Pancreas (tissue), 10 donors: ENCODE results near the gene DPM3. TPM values are rescaled to one million over a fixed set of nuclear protein-coding genes. Genes with fewer than 3 reads are reported as not detected.

ENCODE experiments used
- ATAC-seq, 4 donors: fragments of 200-7000 bp; cut with Tn5 transposase; one replicate each; pipeline versions ENCODE4 v1.8.0 to v1.9.1; 2020; ENCODE audit warnings: mild to moderate bottlenecking in 4 of 4, moderate library complexity in 4 of 4
- DNase-seq, 6 donors: peaks; one replicate each; pipeline ENCODE4 v3.0.0-alpha.2; 2020
- FAIRE-seq: peaks from 2 replicates; lab custom pipeline; 2012; peaks lifted over from hg19 to GRCh38; lab: Jason Lieb, UNC
- H3K27ac ChIP-seq, 4 donors: fragments of 200-600 bp; sonication (generic); 1 replicate in 3 of 4; 2 replicates in 1 of 4; pipeline versions ENCODE4 v1.5.0 to v1.8.0; 2020
- H3K27me3 ChIP-seq, 4 donors: fragments of 200-600 bp; one replicate each; pipeline ENCODE4 v1.8.0; 2021
- H3K36me3 ChIP-seq, 3 donors: fragments of 200-600 bp; sonication (generic) in 1 of 3; one replicate each; pipeline versions ENCODE4 v1.5.0 to v1.8.0; 2020 to 2021
- H3K4me1 ChIP-seq, 3 donors: fragments of 200-600 bp; one replicate each; pipeline ENCODE4 v1.8.0; 2021
- H3K4me3 ChIP-seq, 4 donors: fragments of 200-600 bp; sonication (generic) in 2 of 4; one replicate each; pipeline versions ENCODE4 v1.5.0 to v1.8.0; 2020 to 2021
- H3K9me3 ChIP-seq, 4 donors: fragments of 200-600 bp; one replicate each; pipeline ENCODE4 v1.8.0; 2021
- CTCF ChIP-seq, 4 donors: fragments of 200-600 bp; sonication (generic) in 3 of 4; IDR thresholded peaks; one replicate each; pipeline versions ENCODE4 v1.5.0 to v1.8.0; 2021; ENCODE audit warnings: antibody characterized with exemption in 4 of 4
- WGBS, 2 donors: extraction: QIAGEN DNeasy Blood & Tissue Kit; methylation state at CpG; one replicate each; pipeline ENCODE4 v1.1.7; 2013; 5-methylcytosine and 5-hydroxymethylcytosine counted together
- intact Hi-C, 3 donors: fragments of 100-400 bp; cut with DNase I; formaldehyde crosslinking; loops; one replicate each; pipeline versions ENCODE4 v1.11.1 to v1.14.2; 2022
- polyA plus RNA-seq, 2 donors: library from polyadenylated mRNA; stranded (reverse); fragments of 200-250 nt; gene quantifications; one replicate each; pipeline ENCODE4 v1.2.3, GENCODE V29; 2013
- total RNA-seq, 6 donors: library from RNA; stranded (reverse); fragmentation: NEBNext Ultra II Directional in 4 of 6; extraction: Animal tissue kit (Norgen Biotek cat#: 25700) in 4 of 6; gene quantifications; one replicate each; pipeline versions ENCODE4 v1.2.1 to v1.2.4, GENCODE V29; 2021 to 2023
- donor health status: healthy with polysubstance abuse.
- donor health status: DM: no; HTN: no; CAD: no; lungs with moderate emphysema.
- donor health status: DM: no; HTN: no; CAD: no.
- donor health status: control.
- donor health status: control.
- donor health status: Bipolar disorder and iron deficiency.
- donor health status: DM: yes; HTN: yes; CAD: no.
- donor health status: DM: no; HTN: no; CAD: no.
- donor health status: DM: no; HTN: no; CAD: no.
- donor health status: DM: yes; HTN: yes; CAD: no.

Gene DPM3
- total and polyA plus RNA-seq, 8 donors: 39.4 to 227 (median 43.5) TPM

GRCh38 chr1:155175927-155176371 is 35.6 kb upstream of the DPM3 start:
- 51 to 58% methylated on average over 9 of the region's 9 CpGs for WGBS, 2 donors
- Histone ChIP-seq H3K36me3 (no peaks in the 10 kb centered on the region), H3K27ac (no peak overlapping the region), H3K9me3 (no peaks in the 10 kb centered on the region), H3K4me3 (no peak overlapping the region), H3K4me1 (peaks cover 3 to 19% (median 10%) of the 10 kb centered on the region in 3 donors), H3K27me3 (no peaks in the 10 kb centered on the region)
- TF ChIP-seq CTCF (IDR thresholded peaks at IDR 0.05): no peak
- DNase-seq: peak in 3 of 6 donors; percentile 24 to 76 (median 40)
- intact Hi-C loops: no loop called here
- FAIRE-seq: no peak
- peak in 2 of 4 donors; percentile 7 to 11 for ATAC-seq

- DNase-seq: peak in 2 of 6 donors; percentile 27 to 79
- no peaks in the 10 kb centered on the region for H3K36me3 ChIP-seq
- no peak overlapping the region for H3K4me3 ChIP-seq
- FAIRE-seq: no peak
- H3K27me3 ChIP-seq: no peaks in the 10 kb centered on the region
- no peak overlapping the region for H3K27ac ChIP-seq
- ATAC-seq: no peak
- no peak for TF ChIP-seq CTCF (IDR thresholded peaks at IDR 0.05)
- peaks cover 3 to 19% (median 10%) of the 10 kb centered on the region in 3 donors for H3K4me1 ChIP-seq
- intact Hi-C loops: no loop called here
- 79 to 89% methylated on average over 11 to 12 of the region's 12 CpGs for WGBS, 2 donors
- H3K9me3 ChIP-seq: no peaks in the 10 kb centered on the region
Measured at GRCh38 chr1:155175281-155175926, 35.1 kb upstream of the DPM3 start.

- FAIRE-seq (no peak), DNase-seq (peak in 3 of 6 donors; percentile 45 to 75 (median 60)), ATAC-seq (no peak)
- Histone ChIP-seq H3K9me3 (no peaks in the 10 kb centered on the region), H3K36me3 (no peaks in the 10 kb centered on the region), H3K4me1 (peaks cover 3 to 19% (median 10%) of the 10 kb centered on the region in 3 donors), H3K27ac (no peak overlapping the region), H3K4me3 (peak overlapping the region in 1 of 4 donors; percentile 85), H3K27me3 (no peaks in the 10 kb centered on the region)
- intact Hi-C loops: no loop called here
- TF ChIP-seq CTCF (IDR thresholded peaks at IDR 0.05): no peak
- WGBS, 2 donors: 14 to 18% methylated on average over 34 to 35 of the region's 35 CpGs
Measured at GRCh38 chr1:155174324-155175280, 34.3 kb upstream of the DPM3 start.

GRCh38 chr1:155173478-155174323 is 33.4 kb upstream of the DPM3 start, which contains the start of gene TRIM46:
Gene TRIM46 (plus strand): TSS chr1:155173849. CDS start chr1:155173967, 118 bp downstream.
- WGBS, 2 donors: 5% methylated on average over 38 of the region's 38 CpGs
- Histone ChIP-seq H3K27me3 (no peaks in the 10 kb centered on the region), H3K4me1 (peaks cover 3 to 19% (median 10%) of the 10 kb centered on the region in 3 donors), H3K27ac (peak within 1 kb of the TSS; percentile 41 to 77 (median 68)), H3K9me3 (no peaks in the 10 kb centered on the region), H3K36me3 (no peaks in the 10 kb centered on the region), H3K4me3 (peak within 1 kb of the TSS; percentile 60 to 85 (median 70))
- FAIRE-seq (no peak), DNase-seq (peak; percentile 25 to 79 (median 46)), ATAC-seq (peak in 1 of 4 donors; percentile 2)
- intact Hi-C loops: no loop called here
- TF ChIP-seq CTCF (IDR thresholded peaks at IDR 0.05): no peak
